NOMO-1 (cell line): ENCODE measurements around the gene IQCE.
"Not testable (repeated sequence)": the region's sequence is repeated elsewhere in the genome, so short reads cannot be mapped to it uniquely, and the experiment has no call there.

ENCODE experiments used
- DNase-seq, 2 experiments: peaks; one replicate each; lab custom pipeline; 2025; ENCODE audit not compliant: unreplicated experiment in 2 of 2; lab: John Stamatoyannopoulos, UW

IQCE gene

DNA sequence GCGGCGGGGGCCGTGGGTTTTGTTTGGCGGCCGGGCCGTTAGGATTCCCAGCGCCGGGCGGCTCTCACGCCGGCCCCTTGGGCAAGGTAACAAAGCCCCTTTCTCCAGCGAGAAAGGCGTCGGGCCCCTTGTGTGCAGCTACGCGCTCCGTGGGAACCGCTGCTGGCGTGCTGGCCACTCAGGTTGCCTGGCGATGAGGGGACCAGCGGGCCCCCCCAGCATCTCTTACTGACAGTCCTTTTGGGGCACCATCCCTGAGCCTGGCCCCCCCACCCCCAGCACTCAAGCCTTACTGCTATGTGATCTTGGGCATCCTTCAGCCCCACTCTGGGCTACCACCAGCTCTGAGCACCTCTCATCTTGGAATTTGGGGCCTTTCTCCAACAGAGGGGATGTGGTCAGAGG lies 37.4 kb upstream of the IQCE start:
- no peak for DNase-seq

DNA sequence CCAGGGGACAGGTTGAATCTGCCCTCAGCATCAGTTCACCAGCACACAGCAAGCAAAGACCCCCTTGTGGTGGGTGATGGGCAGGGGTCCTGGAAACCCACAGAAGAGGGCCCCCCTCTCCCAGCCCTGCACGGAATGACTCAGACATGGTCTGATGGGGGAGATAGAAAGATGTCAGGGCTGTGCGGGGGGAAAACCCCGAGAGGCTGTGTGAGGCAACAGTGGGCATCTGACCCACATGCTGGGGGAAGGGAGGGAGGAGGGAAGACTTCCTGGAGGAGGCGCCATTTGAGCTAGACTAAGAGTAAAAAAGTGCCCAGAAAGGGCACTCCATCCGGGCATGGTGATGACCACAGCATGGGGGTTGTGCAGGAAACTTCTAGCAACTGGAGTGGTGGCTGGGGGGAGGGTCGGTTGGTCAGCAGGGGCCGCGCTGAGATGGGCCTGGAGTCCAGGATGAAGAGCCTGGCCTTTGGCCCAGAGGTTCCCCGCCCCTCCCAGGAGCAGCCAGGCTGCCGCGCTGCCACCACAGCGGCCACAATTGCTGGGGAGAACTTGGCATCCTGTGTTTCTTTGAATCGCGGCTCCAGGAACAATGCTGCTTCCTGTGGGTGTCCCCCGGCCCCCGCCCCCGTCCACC lies 36.7 kb upstream of the IQCE start:
- DNase-seq: peak in 1 of 2 experiments; percentile 8

DNA sequence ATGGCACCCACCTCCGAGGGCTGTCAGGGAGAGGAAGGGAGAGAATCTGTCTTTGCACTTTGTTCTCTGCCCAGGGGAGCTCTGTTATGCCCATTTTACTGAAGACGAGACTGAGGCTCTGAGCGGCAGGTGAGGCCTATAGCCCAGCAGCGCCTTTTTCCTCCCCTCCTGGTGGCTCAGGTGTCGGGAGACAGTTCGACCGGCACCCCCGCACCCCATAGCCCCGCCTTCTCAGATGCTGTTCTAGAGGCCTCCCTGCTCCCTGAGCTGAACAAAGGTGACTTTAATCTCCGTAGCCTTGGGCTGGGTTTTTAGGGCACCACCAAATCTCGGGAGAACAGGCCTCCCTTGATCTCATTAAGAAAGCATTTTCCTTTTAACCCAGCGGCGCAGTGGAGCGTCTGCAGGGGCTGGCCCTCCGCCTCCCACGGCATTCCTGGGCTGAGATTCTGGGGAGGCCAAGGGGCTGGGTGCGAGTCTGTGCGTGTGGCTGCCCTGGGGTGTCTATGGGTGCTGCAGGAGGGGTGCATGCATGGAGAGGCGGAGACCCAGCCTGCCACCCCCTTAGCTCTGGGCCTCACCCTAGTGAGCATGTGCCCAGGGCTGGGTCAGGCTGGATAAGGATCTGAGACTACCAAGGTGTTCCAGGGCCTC lies 35.9 kb upstream of the IQCE start:
- no peak for DNase-seq

DNA sequence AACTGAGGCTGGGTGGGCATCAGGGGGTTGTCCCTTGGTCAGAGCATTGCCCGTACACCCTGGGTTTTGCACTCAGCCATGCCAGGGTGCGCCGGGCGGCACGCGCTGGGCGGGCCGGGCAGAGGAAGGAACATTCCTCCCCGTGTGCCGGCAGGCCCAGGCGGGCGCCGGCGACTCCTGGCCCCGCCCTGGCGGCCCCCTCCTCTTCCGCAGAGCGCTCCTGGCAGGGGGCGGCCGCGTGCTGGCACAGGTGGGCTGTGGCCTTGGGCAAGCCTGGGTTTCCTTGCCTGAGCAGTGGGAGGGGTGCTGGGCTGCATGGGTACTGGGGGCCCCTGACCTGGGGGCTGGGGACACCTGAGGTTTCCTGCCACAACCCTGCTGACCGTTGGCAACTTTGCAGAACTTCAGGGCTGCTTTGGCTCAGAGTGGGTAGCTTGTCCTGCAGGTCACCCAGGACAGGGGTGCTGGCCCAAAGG lies 35.3 kb upstream of the IQCE start:
- no peak for DNase-seq

DNA sequence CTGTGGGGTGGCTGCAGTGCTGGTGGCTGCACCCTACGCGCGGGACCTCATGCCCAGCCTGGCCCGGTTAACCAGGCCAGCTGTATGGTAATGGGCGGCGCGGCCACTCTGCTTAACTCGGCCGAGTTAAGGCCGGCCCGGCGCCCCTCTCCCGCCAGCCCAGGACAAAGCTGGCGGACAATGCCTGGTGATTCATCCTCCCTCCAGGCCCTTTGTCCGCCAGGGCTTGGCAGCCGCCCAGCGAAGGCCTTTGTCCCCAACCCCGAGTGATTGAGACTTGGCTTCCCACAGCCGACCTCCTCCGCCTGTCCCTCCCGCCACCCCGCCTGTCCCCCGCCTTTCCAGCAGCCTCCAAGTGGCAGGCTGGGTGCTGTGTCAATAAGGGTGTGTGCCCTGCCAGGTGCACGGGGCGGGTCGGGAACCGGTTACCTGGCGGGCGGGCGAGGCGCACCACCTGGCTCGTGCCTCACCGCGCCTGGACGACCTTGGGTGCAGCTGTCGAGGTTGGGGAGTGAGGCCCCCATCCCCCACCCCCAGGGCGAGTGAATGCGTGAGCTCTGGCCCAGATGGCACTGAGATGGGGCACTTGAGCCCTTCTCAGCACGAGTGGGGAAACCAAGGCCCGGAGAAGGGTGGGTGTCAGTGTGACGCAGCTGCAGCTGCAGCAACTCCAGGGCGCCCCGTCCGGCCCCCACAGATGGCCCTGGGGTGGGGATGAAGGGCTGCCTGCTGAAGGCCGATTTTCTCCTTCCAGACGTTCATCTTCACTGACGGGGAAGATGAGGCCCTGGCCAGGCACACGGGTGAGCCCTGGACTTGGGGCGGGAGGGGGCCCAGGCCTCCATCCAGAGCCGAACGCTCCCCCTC lies 34.6 kb upstream of the IQCE start:
- DNase-seq: no peak

DNA sequence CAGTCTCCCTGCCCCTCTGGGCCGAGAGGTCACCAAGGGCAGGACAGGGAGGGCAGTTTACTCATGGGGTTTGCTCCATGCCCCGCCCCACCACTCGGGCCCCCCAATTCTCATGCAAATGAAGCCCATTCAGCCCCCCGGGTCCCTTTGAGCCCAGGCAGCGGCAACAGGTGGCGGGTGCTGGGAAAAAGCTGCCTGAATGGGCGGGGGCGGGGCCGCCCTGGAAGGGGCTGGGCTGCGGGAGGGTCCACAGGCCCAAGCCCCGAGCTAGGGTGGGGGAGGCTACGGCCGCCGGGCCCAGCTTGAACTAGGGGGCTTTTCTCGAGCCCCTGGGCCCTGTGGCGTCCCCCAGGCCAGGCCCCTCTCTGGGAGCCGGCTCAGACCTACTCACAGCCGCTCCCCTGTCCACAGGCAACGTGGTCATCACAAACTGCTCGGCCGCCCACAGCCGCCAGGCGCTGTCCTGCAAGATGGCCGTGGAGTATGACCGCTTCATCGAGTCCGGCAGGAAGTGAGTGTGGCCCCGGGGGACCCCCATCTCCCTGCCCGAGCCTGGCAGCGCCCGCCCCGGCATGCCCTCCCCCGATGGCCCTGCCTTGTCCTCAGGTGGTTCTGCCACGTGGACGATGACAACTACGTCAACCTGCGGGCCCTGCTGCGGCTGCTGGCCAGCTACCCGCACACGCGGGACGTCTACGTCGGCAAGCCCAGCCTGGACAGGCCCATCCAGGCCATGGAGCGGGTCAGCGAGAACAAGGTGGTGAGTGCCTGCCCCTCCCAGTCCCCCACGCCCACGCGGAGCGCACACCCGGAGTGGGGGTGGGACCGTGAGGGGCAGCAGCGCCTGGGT lies 33.7 kb upstream of the IQCE start:
- no peak for DNase-seq

DNA sequence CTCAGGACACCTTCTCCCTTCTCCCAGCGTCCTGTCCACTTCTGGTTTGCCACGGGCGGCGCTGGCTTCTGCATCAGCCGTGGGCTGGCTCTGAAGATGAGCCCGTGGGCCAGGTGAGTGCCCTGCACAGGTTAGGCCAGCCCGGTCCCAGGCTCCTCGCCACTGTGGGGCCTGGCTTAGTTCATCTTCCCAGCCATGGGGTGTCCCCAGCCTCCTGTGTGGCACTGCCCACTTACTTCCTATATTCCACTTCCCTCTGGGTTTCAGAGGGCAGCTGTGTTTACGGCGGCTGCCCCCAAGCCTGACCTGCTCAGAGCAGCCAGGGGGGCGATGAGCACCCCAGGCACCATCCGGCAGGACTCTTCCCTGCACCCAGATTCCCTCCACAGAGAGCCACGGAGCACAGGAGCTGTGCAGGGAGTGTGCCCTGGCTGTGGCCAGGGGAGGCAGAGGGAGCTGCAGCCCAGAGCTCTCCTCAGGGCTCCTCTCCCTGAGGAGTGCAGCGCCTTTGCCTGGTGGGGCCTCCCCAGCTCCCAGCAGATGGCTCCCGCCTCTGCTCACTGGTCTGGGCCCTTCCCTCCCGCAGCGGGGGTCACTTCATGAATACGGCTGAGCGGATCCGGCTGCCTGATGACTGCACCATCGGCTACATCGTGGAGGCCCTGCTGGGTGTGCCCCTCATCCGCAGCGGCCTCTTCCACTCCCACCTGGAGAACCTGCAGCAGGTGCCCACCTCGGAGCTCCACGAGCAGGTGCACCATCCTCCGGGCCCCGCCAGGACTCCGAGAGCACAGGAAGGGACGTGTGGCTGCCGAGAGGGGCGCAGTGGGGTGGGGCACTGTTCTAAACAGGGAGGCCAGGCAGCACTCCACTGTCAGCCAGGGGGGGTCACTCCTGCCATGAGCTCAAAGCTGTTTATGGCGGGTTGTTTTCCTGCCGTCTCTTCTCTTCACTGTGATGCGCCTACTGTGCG lies 32.8 kb upstream of the IQCE start:
- peak; percentile 2 to 7 for DNase-seq

DNA sequence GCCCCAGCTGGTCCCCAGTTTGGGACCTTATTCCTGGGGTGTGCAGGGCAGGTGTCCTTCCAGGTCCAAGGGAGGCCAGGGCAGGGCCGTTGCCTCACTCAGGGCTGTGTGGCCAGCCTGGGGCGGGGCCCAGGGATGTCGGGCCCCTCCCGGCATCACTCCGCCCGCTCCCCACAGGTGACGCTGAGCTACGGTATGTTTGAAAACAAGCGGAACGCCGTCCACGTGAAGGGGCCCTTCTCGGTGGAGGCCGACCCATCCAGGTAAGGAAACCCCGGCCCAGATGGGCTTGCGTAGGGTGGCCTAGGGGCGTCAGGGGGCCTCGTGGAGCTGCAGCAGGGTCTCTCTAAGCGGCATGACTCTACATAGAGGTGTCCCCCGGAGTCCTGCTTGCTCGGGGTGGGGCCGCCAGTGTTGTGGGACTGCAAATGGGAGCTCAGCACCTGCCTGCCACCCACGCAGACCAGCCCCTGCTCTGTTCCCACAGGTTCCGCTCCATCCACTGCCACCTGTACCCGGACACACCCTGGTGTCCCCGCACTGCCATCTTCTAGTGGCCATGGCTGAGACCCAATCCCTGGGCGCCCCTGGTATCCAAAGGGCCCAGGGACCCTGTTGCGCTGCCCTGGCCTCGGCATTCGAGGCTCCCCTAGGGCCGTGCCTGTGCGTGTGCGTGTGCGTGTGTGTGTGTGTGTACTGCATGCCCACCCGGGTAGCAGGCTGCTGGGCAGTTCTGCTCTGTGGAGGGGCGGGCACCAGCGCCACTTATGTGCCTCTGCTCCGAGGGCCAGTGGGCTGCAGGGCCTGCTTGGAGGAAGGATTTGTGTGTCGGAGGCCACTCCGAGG lies 31.9 kb upstream of the IQCE start:
- no peak for DNase-seq

DNA sequence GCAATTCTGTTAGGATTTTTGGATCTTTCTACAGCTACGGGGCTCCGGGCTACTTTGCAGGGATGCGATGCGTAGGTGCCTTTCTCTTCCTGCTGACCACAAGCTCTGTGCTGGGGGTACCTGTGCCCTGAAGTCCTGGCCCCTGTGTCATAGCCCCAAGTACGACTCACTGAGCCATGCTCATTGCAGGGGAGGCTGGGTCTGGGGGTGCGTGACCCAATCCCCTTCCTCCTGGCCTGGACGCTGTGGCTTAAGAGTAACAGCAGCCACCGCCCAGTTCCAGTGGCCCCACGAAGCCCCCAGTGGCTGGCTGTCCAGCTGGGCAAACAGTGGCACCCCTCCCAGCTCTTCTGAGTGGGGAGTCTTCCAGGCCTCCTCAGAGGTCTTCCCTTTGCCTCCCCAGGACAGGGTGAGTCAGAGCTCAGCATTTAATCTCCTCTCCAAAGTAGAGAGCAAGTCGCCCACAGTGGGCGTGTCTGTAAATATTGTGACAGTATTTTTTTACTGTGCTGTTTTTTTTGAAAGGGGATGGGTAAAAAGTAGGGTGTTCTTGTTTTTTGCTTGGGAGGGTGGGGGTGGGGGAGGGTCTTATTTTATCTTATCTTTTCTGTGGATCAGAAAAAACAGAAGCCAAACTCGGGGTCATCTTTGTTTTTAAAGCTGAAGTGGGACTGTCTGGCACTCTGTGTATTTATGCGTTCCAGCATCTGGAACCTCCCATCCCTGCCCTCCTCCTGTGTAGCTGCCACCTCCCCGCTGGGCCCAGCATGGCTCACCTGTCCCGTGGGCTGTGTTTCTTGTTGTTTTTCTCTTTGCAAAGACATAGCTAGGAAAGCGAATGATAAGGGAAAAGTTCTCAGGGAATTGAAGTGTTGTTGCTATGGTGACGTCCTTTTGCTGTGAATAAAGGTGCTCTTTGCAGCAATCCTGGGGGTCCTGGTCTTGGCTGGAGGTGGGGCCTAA lies 31.0 kb upstream of the IQCE start:
- peak in 1 of 2 experiments; percentile 33 for DNase-seq

DNA sequence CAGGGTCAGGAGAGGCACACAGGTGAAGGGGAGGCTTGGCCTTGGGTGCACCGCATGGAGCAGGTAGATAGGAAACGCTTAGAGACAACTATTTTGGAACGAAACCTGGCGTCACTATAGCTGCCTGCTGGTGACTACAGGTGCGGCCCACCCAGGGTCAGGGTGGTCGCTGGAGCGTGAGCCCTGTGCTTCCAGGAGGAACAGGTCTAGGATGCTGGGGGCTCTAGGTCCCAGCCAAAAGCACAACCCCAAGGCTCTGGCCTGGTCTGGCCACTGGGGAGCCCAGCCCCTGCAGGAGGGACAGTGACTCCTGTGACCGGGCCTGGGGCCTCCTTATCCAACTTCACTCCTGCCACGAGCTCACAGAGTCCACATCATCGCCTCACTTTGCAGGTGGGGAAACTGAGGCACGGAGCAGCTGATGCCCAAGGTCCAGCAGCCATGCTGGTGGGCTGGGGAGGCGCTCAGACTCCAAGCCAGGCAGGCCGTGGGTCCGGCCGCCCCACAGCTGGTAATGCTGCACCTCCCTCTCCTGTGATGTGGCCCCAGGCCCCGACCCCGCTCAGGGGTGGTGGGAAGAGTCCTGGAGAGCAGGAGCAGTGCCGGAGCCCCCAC lies 30.2 kb upstream of the IQCE start:
- no peak for DNase-seq

DNA sequence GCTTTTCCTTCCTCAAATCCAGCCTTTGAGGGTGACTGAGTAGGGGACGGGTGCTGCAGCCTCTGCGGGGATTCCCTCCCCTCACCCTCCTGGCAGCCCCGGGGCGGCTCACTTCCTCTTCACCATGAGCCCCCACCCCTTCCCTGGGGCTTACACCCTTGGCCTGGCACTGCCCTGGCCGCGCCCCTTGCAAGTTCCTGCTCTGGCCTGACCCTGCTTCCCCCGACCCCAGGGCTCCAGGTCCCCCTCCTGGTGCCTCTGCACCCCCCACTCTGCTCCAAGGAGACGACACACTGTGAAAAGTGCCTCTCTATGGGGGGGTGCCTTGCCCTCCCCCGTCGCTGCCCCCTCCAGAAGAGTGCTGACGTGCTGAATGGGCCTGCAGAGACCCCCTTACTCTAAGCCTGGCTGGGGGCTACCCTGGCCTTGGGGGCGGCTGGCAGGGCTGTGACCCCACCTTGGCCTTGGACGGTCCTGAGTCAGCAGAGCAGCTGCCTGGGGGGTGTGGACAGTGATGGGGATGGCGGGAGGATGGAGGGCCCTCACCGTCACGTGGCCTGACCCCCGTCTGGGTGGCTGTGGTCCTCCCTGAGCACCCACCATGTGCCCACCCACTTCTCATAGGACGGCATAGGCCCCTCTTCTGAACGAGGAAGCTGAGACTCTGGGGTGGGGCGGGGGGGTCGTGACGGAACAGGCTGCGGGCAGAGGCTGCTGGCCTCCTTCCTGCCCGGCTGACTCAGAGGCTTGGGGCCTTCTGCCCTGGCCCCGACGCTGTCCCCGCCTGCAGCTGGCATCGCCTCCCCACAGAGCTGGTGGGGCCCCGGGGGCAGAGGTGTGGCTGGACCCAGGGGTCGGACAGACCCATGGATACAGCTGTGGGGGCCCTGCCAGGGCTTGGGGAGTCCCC lies 29.4 kb upstream of the IQCE start:
- DNase-seq: peak; percentile 82 to 95

DNA sequence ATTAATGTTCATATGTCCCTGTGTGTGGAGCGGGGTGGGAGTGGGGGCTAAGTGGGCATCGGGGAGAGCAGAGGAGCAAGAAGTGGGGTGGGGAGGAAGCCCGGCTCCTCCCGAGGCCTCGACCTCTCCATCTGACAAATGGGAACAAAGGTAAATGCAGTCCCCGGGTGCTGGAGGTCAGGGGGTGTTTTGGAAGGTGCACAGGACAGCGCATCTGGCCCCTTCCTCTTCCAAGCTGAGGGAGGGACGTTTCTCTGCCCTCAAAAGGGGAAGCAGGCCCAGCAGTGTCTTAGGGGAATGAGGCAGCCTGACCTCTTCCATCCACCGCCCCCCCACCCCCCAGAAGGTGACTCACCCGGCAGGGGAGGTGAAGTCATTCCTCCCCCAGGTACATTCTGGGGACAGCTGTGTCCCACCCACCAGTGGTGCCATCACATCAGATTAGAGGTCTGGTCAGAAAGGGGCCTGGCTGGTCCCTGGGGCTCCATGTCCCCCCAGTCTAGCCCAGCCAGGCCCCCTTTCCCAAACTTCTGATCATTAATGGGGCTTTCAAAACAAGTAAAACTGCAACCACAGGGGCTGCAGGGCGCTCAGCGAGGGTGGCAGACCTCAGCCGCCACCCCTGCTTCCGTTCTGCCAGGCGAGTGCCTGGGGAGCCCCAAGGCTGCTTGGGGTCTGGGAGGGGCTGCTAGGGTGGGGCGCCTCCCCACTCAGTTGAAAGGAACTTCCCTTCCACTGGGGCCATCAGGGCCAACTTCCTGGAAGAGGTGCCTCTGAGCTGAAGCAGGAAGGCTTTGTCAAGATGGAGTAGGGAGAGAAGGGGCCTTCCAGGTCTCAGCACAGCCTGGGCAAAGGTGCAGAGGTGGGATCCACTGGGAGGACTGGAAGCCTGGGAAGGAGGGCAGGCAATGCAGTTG lies 28.4 kb upstream of the IQCE start:
- peak; percentile 87 to 88 for DNase-seq

DNA sequence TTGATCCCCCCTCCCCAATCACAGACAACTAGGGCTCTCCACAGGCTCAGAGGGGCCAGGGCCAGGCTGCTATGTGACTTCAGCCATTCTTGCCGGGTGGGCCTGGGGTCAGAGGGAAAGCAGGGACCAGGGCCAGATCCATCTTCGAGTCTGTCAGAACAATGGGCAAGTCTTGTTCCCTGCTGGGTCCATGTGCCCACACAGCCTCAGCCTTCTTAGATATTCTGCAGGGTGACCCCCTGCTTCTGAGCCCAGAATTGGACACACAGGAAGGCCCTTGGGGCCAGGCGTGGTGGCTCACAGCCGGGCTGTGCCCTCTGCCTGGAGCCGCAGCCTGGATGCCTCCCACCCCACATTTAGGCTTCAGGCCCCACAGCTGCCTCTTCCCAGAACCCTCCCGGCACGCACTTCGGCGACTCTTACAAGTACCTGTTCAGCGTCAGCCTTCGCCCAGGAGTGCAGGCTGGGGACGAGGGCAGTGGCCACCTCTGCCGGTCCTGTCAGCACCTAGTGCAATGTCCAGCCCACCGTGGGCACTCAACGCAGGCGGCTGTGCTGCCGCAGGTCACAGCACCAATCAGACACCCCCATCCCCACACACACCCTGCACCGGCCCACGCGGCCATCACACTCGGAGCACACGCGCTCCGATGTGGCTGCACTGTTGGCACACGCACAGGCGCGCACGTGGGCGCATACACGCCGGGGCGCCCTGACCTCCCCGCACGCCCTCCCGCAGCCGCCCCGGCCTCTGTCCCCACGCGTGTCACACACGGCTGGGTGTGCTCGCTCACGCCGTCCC lies 27.6 kb upstream of the IQCE start:
- DNase-seq: not testable (repeated sequence)

DNA sequence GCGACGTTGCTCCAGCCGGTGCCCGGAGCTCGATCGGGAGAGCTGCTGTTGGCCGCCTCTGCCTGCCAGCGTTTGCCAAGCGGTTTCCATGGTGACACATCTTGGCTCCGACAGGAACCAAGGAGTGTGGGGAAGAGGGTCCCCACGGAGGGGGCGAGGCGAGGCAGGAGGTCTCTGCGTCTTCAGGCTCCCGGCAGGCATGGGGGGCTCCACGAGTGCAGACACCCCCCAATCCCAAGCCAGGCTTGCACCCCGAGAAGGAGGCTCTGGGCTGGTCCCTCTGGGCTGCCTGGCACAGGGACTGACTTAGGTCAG lies 27.0 kb upstream of the IQCE start:
- not testable (repeated sequence) for DNase-seq
